Measurements from ENCODE around the gene NRN1L. TPM values are rescaled to one million over a fixed set of nuclear protein-coding genes. Genes with fewer than 3 reads are reported as not detected.

NRN1L gene
- total RNA-seq, 1 donor from 2014 or later = 0.69 TPM

DNA sequence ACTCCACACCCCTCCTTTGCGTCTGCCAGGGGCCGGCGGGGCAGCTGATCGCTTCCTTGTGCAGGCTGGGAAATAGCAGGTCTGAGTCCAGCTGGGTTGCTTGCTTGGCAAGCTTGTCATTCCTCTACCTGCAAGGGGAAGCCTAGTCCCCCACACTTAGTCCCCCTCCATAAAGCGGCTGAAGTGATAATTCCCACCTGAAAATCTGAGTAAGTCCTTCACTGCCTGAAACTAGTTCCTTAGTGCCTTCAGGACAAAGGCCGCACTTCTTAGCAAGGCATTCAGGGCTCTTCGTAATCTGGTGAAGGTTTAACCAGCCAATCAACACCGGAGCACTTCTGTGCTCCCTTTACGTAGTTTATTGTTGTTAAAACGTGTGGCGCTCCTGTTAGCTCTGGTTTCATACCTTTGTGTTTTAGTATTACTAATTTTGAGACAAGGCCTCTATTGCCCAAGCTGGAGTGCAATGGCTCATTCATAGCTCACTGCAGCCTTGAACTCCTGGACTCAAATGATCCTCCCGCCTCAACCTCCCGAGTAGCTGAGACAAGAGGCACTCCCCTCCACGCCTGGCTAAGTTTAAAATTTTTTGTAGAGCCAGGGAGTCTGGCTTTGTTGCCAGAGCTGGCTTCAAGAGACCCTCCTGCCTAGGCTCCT is 9.2 kb downstream of the NRN1L start:
- no peak for ATAC-seq
- Histone ChIP-seq H3K27me3 (no peaks in the 10 kb centered on the region), H3K9me3 (no peaks in the 10 kb centered on the region), H3K36me3 (no peaks in the 10 kb centered on the region), H3K27ac (peak overlapping the region; percentile 97), H3K4me1 (peaks cover 34% of the 10 kb centered on the region), H3K4me3 (peak overlapping the region; percentile 88)
- intact Hi-C loops (cut with DNase I) = no loop called here
- DNase-seq = no peak
- no peak for TF ChIP-seq CTCF (IDR thresholded peaks at IDR 0.05)

DNA sequence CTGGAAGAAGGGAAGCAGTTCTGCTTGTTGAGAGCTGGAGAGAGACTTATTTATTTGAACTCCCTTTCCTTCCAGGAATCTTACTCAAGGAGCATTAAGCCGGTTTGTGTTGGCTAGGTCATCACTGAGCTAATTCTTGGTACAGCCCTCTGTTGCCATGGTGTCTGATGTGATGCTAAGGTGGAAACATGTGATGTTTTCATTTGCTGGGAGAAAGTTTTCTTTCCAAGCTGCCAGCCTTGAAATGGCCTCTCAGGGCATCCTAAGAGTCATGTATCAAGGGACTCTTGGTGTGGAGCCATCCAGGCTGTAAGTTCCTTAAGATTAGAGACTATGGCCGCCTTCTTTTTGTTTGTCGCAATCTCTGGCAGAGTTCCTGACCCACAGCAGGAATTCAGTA is 12.5 kb downstream of the NRN1L start:
- H3K36me3 ChIP-seq = no peaks in the 10 kb centered on the region
- intact Hi-C loops (cut with DNase I) = no loop called here
- ATAC-seq (no peak), DNase-seq (no peak)
- H3K9me3 ChIP-seq = no peaks in the 10 kb centered on the region
- peaks cover 34% of the 10 kb centered on the region for H3K4me1 ChIP-seq
- H3K27ac ChIP-seq = peak overlapping the region; percentile 18
- H3K4me3 ChIP-seq = no peak overlapping the region
- H3K27me3 ChIP-seq = no peaks in the 10 kb centered on the region
- no peak for TF ChIP-seq CTCF (IDR thresholded peaks at IDR 0.05)

GRCh38 chr16:67901734-67902133 is 17.0 kb downstream of the NRN1L start:
- Histone ChIP-seq H3K36me3 (peaks cover 9% of the 10 kb centered on the region), H3K4me1 (peaks cover 12% of the 10 kb centered on the region), H3K4me3 (no peak overlapping the region), H3K27me3 (no peaks in the 10 kb centered on the region), H3K27ac (no peak overlapping the region), H3K9me3 (no peaks in the 10 kb centered on the region)
- intact Hi-C loops (cut with DNase I) = no loop called here
- no peak for DNase-seq
- no peak for TF ChIP-seq CTCF (IDR thresholded peaks at IDR 0.05)
- ATAC-seq = no peak

- H3K4me1 ChIP-seq = peaks cover 7% of the 10 kb centered on the region
- H3K4me3 ChIP-seq = no peak overlapping the region
- intact Hi-C loops (cut with DNase I) = no loop called here
- no peak for DNase-seq
- no peak for TF ChIP-seq CTCF (IDR thresholded peaks at IDR 0.05)
- H3K27me3 ChIP-seq = no peaks in the 10 kb centered on the region
- ATAC-seq = no peak
- no peaks in the 10 kb centered on the region for H3K9me3 ChIP-seq
- H3K27ac ChIP-seq = no peak overlapping the region
- peaks cover 9% of the 10 kb centered on the region for H3K36me3 ChIP-seq
Measured at GRCh38 chr16:67902831-67903230, 18.1 kb downstream of the NRN1L start.

DNA sequence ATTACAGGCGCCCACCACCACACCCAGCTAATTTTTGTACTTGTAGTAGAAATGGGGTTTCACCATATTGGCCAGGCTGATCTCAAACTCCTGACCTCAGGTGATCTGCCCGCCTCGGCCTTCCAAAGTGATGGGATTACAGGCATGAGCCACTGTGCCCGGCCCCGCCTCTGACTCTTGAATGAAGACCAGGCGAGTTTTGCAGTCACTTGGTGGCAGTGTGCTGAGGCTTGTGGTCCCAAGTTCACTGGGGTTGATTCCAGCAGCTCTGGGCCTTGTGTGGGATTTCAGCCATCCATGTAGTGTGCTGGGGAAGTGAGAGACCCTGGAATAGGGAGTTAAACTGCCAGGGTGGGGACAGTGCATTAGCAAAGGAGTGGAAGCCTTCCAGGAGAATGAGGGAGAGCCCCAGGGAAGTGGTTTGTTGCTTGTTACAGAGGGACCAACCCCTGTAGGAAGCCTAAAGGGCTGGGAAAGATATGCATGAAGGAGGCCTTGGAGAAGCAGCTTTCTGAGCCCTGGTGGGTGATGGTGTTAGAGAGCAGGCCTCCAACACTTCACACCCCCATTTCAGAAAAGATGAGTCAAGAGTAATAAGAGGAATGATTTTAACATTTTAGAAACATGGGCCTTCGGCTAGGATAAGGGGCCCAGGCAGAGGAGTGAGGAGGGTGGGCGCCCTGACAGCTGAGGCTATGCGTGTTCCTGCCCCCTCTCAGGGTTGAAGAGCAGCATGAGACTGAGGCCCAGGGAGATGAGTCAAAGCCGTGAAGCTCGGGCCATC is 22.9 kb downstream of the NRN1L start:
- Histone ChIP-seq H3K36me3 (peaks cover 39% of the 10 kb centered on the region), H3K4me1 (no peaks in the 10 kb centered on the region), H3K27me3 (no peaks in the 10 kb centered on the region), H3K4me3 (no peak overlapping the region), H3K27ac (no peak overlapping the region), H3K9me3 (no peaks in the 10 kb centered on the region)
- DNase-seq = no peak
- no peak for TF ChIP-seq CTCF (IDR thresholded peaks at IDR 0.05)
- intact Hi-C loops (cut with DNase I) = no loop called here
- ATAC-seq = no peak
